Activated CD8-positive, alpha-beta memory T cell treated with anti-CD3 and anti-CD28 coated beads, Interleukin-2, amount 50 U/mL, for 4 hours (primary cell): ENCODE data around the gene PLCB1.
"Not testable (repeated sequence)": the region's sequence is repeated elsewhere in the genome, so short reads cannot be mapped to it uniquely, and the experiment has no call there.

Experiments
- DNase-seq: peaks from one replicate; pipeline ENCODE4 v3.0.0-alpha.2; 2020

The PLCB1 gene

GRCh38 chr20:8457978-8458377 lies 325.9 kb downstream of the PLCB1 start:
- DNase-seq: no peak

DNA sequence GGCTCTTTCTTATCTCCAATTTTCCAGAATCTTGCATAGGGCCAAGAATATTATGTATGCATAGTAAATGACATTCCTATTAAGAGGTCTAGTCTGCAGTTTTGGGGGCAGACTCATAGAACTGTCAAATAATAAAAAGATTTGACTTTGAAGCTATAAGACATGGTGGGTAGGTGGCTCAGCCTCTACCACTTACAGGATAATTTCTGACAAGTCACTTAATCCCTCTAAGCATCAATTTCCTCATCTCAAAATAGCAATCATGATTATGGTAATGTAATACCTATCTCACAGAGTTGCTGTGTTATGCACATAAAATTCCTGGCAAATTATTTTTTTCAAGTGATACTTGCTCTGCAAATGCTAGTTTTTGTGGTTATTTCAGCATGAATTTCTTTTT lies 329.1 kb downstream of the PLCB1 start:
- DNase-seq: no peak

DNA sequence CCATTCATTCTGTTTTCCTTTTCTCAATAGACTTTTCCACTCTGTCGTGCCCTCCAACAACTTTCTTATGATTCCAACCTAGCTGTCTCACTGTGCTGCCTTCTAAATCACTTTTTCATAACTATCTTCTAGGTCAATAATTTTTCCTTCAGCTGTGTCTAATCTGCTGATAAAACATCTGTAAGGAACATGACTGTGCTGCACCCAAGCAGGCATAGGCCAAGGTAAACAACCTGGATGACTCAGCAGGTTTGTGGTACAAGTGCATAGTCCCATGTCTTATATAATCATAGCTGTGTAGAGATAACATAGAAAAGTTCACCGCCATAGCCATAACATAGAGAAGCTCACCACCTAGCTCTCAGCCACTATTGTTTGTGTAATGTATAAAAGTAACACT lies 332.3 kb downstream of the PLCB1 start:
- DNase-seq: no peak

GRCh38 chr20:8466781-8467180 lies 334.7 kb downstream of the PLCB1 start:
- not testable (repeated sequence) for DNase-seq

DNA sequence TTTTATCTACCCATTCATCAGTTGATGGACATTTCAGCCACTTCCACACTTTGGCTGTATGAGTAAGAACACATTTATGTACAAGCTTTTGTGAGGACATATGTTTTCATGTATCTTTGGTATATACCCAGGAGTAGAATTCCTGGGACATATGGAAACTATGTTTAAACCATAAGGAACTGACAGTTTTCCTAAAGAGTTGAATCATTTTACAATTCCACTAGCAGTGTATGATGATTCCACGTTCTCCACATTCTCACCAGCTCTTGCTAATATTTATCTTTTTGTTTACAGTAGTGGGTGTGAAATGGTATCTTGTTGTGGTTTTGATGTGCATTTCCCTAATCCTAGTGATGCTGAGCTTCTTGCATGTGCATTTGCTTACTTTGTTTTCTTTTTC lies 338.1 kb downstream of the PLCB1 start:
- DNase-seq: no peak

DNA sequence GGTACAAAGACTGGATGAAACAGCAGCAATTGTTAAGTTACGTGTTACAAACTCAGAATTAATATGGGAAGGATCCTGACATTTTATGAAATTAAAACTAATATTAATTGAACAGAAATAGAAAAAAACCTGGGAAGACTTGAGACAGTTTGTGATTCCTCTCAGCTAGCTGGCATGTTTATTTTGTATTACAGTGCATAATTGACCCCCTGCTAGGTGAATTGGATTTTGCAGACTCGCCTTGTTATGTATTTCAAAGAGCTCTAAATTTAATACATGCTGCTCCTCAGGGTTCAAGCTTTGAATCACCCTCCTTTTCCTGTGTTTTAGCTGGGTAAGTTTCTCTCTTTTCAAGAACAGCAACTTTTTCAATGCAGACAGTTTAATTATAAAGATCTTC lies 339.4 kb downstream of the PLCB1 start:
- no peak for DNase-seq

DNA sequence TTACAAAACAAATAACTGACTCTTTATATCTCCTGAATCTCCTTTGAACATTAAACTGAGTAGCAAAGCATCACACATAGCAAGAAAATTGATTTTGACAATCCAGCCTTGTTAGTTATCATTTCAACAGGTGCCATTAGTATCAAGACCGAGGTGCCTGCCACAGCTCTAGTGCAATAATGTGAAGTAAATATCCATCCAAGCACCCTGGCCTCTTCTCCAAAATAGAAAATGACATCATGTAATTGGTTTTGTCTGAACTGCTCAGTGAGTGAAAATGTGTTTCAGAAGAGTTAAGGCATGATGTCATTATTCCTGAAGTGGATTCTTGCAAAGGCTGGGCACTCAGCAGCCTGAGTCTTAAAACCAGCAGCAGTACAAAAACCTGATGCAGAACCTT lies 341.4 kb downstream of the PLCB1 start:
- DNase-seq: no peak

DNA sequence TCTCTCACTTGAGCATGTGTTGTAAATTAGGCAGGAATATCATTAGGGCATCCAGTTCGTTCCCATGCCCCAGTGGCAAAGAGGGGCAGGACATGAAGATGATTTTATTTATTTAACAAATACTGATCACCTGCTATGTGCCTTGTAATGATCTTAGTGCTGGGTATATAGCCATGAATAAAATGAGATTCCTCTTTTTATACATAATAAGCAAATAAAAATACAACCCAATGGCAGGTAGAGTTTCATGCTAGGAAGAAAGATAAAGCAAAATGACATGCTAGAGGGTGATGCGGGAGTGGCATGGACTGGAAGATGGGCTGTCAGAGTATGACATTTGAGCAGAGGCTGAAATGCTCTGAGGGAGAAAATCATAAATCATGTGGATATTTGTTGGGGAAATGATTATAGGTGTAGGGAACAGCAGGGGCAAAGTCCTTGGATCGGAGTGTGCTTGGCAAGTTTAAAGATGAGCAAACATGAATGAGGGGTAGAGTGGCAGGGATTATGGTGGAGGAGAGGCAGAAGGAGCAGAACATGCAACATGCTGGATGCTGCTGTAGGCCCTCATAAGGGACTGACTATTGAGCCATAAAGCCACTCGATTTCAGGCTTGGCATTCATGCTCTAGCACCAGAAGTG lies 342.1 kb downstream of the PLCB1 start:
- DNase-seq: no peak

GRCh38 chr20:8476021-8476420 lies 344.0 kb downstream of the PLCB1 start:
- DNase-seq: no peak

DNA sequence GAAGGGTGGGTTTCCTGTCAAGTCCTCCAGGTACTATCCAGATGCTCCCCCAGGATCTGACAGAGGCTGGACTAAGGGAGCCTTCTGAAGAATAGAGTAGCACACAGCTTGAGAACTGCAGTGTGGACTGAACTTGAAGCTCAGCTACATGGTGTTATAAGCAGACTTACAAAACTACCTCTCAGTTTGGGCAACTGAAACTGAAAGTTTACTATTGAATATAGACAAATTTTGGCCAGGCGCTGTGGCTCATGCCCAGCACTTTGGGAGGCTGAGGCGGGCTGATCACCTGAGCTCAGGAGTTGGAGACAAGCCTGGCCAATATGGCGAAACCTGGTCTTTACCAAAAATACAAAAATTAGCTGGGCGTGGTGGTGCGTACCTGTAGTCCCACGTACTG lies 348.5 kb downstream of the PLCB1 start:
- DNase-seq: no peak

DNA sequence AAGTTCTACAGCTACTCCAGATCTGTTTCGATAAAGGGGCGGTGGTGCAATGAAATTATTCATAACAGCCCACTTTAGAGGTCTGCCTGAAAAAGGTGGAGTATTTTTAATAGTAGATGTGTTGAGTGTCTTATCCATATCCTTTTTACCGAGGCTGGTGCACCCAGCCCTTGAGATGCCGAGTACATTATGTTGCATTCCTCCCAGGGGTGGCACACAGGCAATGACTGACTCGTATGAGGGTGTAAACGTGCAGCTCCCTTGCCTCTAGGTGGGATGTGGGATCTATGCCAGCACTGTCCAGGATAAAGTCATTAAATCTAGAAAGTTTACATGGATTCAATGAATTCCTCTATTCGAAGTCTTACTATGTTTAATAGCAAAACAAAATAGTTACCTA lies 355.6 kb downstream of the PLCB1 start:
- DNase-seq: no peak

- no peak for DNase-seq
Measured at GRCh38 chr20:8489094-8489883, 357.2 kb downstream of the PLCB1 start.

DNA sequence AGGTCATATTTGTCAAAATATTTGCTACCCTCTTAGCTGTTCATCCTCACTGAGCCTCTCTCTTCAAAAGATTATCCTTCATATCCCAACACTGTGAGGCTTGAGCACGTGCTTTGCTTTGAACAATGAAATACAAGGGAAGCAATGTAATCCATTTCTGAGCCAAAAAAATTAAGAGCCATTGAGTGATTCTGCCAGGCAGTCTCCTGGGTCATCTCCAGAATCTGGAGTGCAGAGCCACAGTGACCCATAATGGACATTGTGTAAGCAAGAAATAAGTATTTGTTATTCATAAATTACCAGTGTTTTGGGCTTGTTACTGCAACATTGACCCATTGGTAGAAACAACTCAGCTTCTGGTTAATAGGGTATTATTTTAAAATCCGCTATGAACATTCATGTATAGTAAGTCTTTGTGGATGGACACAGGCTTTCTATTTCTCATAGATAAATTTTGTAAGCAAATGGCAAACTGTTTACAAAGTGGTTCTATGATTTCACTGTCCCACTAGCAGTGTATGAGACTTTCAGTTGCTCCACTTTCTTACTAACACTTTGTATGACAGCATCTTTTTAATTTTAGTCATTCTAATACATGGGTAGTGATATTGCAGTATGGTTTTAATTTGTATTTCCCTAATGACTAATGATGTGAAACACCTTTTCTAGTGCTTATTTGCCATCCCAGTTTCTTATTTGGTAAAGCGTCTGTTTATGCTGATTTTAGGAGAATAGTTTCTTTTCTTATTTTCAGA lies 358.2 kb downstream of the PLCB1 start:
- no peak for DNase-seq

DNA sequence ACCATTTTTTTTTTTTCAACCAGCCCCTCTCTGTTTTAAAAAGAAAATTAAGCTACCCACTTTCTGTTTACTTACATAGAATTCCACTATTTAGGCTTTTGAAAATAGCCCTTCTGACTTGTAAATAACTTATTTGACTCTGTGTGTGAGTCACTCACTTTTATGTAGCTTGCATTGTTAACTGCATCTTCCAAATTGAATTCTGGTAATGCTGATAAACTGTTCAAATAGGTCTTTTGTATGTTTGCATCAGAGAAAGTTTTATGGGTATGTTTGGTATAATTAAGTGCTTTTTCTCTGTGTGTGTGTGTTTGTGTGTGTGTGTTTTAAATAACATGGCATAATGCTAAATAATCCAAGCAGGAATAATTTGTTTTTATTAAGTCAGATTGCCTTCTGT lies 360.1 kb downstream of the PLCB1 start:
- DNase-seq: no peak

- no peak for DNase-seq
Measured at GRCh38 chr20:8498571-8498970, 366.5 kb downstream of the PLCB1 start.

DNA sequence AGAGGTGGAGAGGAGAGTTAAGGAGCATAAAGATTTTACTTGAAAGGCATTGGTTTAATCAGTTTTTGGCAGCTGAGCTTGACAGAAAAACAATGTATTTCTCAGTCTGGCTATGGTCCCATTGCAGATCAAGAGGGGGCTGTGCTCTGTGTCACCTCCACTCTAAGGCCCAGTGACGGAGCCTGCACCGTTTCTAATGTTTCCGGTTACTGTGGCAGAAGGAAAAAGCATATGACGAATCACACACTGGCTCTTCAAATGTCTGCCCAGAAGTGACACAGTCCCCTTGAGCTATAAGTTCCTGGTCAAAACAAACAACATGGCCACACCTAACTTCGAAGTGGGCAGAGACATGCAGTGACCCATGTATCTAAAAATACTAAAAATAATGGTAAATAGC lies 372.0 kb downstream of the PLCB1 start:
- DNase-seq: no peak

GRCh38 chr20:8505476-8506200 lies 373.6 kb downstream of the PLCB1 start:
- DNase-seq: no peak

DNA sequence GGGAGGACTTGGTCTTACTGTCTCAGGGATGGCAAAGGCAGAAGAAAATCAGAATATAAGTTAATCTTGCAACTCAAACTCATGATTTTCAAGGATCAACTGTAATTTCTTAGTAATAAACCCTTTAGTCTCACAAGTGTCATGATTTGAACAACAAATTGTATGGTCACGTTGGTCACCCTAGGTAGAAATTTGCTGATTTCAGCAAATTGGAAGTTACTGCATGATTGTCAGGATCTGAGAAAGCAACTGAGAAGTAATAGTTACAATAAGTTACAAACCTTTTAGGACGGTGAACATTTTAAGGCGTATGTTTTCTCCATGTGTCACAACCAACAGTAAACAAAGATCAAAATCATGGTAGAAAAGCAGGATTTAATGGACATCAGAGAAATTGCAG lies 375.2 kb downstream of the PLCB1 start:
- no peak for DNase-seq

- no peak for DNase-seq
Measured at GRCh38 chr20:8509809-8510208, 377.7 kb downstream of the PLCB1 start.

DNA sequence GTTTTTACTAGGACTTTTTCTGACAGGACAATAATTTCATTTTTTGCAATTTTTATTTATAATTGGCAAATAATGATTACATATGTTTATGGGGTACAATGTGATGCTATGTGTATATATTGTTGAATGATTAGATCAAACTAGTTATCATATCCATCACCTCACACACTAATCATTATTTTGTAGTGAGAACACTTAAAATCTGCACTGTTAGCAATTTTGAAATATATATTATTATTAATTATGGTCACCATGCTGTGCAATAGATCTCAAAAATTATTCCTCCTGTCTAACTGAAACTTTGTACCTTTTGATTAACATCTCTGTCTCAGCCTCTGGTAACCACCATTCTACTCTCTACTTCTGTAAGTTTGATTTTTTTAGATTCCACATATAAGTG lies 378.7 kb downstream of the PLCB1 start:
- DNase-seq: no peak

- no peak for DNase-seq
Measured at GRCh38 chr20:8512003-8512402, 379.9 kb downstream of the PLCB1 start.

DNA sequence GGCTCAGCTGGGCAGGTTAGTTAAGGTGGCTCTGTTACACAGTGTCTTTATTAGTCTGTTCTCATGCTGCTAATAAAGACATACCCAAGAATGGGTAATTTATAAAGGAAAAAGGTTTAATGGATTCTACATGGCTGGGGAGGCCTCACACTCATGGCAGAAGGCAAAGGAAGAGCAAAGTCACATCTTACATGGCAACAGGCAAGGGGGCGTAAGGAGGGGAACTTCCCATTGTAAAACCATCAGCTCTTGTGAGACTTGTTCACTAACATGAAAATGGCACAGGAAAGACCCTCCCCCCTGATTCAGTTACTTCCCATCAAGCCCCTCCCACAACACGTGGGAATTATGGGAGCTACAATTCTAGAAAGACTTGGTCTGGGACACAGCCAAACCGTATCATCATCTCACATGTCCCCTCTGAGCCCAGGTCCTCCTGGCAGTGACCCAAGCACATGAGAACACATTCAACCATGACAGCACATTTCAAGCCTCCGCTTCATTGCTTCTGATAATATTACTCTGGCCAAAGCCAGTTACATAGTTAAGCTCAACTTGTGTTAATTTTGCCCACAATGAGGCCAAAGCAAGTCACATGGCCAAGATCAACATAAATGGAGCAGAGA lies 383.9 kb downstream of the PLCB1 start:
- DNase-seq: no peak

GRCh38 chr20:8518878-8519277 lies 386.8 kb downstream of the PLCB1 start:
- no peak for DNase-seq
